Forelimb muscle (tissue), 1 donor: Measurements from ENCODE around the gene HELZ. TPM values are rescaled to one million over a fixed set of nuclear protein-coding genes. Genes with fewer than 3 reads are reported as not detected.
"Not testable (repeated sequence)": the region's sequence is repeated elsewhere in the genome, so short reads cannot be mapped to it uniquely, and the experiment has no call there.

ENCODE experiments used
- DNase-seq: peaks from one replicate; pipeline ENCODE4 v3.0.0-alpha.2; 2013; ENCODE audit warnings: low read depth
- polyA plus RNA-seq: library from polyadenylated mRNA; unstranded; fragments of 120-200 nt; gene quantifications from one replicate; pipeline ENCODE4 v1.2.1, GENCODE V29; 2013; ENCODE audit not compliant: insufficient read length

Gene HELZ
- polyA plus RNA-seq, 1 donor = 20.6 TPM

DNA sequence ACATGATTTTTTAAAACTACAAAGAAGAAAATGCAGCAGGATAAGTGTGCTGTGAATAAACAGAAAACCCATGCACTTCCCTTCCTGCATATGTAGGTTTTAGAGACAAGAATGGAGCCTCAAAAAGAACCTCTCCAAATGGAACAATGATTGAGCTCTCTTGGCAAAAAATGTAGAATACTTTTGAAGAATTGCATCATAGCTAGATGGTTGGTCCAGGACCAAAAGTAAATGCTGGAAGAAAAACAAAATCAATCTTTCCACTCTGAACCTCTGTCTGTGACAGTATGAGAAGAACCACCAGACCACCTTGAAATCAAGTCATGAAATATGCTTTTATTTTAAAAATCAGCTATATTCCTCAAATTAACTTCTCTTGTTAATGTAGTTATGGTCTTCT lies 17.5 kb downstream of the HELZ start:
- no peak for DNase-seq

DNA sequence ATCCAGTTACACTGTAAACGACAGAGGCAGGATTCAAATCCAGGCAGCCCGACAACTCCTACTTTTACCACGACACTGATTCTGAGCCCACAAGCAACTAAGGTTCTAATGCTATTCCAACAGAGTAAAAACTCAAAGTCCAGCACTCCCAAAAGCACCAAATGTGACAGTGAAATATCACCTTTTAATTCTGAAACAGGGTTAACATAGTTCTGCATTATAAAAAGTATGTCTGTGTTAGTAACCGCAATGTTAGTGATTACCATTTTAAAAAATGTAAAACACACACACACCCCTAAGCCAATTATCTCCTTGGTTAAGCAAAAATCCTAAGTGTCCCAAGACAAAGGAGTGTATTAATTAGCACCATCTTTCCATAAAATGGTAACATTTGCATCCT lies 19.7 kb downstream of the HELZ start:
- no peak for DNase-seq

DNA sequence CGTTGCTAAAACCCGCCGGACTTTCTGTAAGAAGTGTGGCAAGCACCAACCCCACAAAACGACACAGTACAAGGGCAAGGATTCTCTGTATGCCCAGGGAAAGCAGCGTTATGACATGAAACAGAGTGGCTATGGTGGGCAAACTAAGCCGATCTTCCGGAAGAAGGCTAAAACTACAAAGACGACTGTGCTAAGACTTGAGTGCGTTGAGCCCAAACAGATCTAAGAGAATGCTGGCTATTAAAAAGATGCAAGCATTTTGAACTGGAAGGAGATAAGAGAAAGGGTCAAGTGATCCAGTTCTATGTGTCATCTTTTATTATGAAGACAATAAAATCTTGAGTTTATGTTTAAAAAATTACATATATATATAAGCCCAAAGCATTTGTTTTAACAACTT lies 20.3 kb downstream of the HELZ start:
- DNase-seq = no peak

DNA sequence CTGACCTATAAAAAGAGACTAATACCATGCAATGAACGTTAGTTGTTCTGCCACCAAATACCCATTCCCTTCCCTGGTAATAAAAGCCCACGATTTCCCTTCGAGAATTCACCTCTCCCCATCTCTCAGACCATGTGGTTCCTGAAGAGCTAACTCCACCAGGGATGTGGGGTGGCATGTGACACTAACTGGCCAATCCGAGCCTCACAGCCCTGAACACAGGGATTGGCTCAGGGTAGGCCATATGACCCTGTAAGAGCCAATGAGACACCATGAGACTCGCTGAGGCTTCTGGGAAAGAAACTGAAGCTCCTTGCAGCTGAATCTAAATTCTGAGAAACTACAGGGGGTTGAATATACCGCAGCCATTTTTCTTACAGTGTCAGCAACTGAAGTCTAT lies 21.1 kb downstream of the HELZ start:
- no peak for DNase-seq

DNA sequence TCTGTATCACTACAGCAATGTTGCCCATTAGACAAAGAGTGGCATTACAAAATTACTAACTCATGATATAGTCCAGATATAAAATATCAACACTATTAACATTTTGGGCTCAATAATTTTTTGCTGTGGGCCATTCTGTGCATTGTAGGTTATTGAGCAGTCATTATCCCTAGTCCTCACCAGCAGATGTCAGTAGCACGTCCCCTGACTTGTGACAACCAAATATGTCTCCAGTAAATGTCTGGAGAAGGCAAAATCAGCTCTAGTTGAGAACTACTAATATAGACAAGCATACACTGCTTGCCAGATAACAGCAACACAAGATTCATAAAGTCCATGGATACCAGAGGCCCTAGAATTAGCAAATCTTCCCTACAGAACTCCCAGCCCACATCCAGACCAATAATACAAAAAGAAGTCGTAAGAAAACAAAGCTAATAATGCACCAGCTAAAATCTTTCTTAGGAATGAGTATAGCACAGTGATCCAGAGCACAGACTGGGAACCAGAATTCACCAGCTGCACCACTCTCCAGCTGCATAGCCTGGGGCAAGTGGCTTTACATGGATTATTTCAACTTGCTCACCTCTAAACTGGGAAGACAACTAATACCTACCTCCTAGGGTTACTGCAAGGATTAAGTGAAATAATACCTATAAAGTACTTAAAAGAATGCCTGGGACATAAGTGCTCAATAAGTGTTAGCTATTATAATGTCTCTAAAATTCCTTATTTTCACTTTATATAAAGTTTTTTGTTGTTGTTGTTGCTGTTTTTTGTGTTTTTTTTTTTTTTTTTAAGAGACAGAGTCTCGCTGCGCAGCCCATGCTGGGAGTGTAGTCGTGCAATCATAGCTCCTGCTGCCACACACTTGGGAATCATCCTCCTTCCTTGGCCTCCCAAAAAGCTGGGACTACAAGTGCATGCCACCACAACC lies 23.7 kb downstream of the HELZ start:
- DNase-seq = peak; percentile 59

DNA sequence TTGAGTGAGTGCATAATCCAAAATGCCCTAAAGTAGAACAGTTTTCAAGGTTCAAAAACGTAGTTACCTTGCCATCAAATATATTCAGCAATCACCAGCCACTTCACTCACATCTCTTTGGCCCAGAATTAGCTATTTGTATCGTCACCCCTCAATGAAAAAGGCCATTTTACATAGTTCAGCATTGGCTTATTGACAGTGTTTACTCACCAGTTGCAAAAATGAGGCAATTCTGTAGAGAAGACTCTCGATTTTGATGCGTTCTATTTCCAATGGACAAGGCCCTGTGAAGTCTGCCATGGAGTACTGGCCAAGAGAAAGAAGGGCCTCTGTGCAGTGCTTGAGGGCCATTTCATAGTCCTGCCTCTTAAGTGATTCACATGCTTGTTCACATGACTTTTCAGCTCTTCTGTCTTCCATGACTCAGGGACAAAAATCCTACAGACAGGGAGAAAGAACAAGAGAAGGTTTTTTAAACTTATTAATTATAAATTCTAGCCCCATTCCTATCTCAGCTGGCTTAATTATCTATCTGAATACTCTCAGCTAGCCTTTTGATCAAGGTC lies 26.5 kb downstream of the HELZ start:
- no peak for DNase-seq

DNA sequence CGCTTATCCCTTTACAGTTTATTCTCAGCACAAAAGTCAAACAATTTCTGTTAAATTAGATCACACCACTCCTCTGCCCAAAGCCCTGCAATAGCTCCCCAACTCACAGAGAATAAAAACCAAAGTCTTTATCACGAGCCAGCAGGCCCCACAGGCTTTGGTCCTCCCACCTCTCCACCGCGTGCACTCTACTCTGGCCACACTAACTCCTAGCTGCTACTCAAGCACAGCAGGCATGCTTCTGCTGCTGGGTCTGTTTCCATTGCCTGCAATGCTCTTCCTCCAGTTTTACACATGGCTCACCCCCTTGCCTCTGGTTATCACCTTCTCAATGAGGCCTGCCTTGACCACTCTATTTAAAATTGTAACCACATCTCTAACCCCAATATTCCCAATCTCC lies 27.6 kb downstream of the HELZ start:
- no peak for DNase-seq

DNA sequence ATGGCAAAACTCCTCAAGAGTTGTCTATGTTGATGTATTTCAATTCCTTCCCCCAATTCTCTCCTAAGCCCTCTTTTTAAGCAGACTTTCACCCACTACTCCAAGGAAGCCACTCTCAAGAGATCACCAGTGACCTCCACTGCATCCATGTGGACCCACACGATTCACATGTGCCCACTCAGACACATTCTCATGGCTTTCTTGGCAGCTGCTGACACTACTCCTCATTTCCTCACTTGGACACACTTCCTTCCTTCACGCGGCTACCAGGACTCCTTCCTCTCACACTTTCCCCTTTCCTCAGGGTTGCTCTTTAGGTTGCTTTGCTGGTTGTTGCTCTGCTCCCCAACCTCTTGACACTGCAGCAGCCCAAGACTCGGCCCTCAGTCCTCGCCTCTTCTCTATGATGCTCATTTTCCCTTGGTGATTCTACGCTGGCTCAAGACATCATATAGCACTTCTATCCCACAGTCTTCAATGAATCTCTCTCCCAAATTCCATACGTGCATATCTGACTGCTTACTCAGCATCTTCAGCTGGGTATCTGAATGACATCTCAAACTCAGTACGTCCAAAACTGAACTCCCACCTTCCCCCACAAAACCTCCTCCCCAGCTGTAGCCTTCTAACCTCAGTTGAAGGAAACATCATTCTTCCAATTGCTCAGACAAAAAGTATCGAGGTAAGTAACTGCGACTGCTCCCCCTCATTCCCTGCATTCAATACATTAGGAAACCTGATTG lies 28.2 kb downstream of the HELZ start:
- DNase-seq = no peak

DNA sequence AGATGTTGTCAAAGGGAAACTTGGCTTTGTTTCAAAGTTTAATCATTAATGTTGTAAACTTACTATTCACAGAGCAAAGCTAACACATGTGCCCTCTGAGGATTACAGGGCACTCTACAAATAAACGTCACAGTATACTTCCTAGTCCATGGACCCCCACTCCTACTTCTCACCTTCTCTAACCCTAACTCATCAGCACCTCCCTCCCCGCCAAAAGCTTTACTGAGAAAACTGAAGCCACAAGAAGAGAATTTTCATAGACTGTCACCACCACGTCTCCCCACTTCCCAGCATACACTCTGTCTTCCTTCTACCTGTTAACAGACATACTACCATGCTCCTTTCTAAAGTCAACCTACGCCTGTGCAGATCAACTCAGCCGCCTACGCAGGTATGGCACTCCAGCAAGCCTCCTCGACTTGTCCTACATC lies 29.0 kb downstream of the HELZ start:
- DNase-seq = no peak

DNA sequence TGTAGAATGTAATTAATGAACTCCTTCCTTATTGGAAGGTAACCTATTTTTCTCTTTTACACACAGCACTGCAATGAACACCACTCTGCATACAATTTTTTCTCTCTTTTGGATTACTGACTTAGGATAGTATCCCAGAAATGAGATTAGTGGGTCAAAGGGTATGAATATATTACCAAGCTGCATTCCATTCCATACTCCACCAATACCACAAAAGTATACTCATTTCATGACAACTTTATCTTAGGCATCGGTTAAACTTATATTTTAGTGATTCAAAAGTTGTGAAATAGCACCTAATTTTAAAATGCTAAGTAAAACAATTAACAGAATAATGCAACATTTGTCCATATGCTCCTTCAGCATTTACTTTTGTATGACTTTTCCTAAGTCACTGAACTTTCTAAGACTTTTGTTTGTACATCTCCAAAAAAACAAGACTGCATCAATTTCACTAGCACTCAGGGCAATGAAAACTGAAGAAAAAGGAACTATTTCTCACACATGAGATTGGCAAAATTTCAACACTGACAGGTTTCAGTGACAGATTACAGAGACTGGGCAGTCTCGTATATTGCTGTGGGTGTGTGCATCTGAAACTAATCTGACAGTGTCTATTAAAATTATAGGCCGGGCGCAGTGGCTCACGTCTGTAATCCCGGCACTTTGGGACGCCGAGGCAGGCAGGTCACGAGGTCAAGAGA lies 32.1 kb downstream of the HELZ start:
- DNase-seq = no peak

DNA sequence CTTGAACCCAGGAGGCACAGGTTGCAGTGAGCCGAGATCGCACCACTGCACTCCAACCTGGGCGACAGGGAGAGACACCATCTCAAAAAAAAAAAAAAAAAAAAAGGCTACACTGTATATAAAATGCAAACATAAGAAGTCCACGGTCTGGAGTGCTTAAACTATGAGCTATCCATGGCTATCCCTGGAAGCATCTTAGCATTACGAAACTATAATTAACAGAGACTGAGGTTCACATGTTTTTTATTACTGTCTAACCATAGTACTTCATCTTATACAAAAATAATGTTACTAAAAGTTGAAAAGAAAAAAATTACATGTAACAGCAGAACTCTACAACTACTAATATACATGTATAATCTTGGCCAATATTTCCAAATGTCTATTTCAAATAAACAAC lies 32.8 kb downstream of the HELZ start:
- DNase-seq = no peak

DNA sequence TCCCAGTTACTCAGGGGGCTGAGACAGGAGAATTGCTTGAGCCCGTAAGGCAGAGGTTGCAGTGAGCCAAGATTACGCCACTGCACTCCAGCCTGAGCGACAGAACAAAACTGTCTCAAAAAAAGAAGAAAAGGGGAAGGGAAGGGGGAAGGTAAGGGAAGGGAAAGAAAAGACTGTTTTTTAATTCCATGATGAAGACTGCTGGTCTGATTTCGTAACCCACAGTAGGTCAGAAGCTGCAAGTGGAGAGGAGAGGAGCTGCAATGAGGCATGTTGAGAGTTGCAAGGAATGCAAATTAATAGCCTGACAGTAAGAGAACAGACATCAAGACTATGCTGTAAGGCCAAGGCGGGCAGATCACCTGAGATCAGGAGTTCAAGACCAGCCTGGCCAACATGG lies 33.3 kb downstream of the HELZ start:
- no peak for DNase-seq

DNA sequence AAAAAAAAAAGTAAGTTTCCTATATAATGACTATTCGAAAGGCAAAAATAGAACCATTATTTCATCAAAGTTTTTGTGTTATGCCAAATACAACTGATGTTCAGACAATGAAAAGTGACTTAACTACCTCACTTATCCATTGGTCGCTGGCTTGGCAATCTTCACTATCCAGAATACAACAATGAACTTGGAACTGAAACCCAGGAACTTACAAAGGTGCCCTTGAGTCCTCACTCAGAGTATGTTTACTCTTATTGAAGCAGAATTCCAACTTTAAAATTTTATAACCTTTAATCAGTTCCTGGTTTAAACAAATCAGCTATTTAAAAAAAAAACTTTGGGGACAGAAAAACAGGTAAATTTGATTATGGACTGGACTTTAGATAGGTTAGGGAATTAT lies 34.1 kb downstream of the HELZ start:
- DNase-seq = no peak

DNA sequence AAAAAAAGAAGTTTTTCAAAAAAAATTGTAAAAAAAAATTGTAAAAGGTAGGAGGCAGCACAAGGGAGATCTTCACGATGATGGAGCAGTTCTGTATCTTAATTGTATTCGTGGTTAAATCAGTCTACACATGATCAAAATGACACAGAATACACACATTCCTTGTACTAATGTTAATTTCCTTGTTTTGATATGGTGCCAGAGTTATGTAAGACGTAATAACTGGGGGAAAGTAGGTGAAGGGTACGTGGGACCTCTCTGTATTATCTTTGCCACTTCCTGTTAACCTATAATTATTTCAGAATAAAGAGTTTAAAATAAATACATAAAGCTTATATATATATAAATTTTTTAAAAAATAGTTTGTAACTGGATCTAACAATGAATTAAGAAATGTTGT lies 36.8 kb downstream of the HELZ start:
- no peak for DNase-seq

DNA sequence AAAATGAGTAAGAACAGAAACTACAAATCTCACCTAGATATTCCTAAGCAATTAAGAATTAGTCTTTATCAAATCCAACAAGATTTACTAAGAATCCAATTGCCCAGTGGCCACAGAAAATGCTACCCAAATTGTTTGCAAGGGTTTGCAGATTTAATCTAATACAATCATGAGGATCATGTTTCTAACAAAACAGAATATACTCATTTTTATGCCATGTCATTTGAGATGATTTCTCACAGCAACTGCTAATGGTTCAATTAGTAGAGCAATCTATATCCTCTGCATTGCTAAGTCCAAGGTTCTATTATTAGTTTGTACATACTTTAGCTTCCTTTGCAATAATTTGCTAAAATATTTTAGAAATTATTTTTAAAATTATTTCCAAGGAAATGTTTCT lies 41.2 kb downstream of the HELZ start:
- no peak for DNase-seq

DNA sequence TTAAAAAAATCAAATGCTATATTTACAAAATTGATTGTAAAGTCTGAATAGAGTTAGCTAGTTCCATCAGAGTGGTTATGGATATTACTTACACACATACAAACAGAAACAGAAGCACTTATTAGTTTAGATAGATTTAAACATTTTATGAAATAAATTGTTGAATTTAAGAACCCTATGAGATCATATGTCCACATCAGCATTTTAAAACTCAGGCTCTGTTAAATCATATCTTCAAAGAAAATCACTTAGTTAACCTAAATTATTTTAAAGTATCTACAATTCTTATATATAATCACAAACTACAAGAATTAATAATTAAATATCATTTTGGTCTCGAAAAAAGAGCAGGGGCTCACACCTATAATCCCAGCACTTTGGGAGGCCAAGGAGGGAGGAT lies 42.5 kb downstream of the HELZ start:
- DNase-seq = no peak

DNA sequence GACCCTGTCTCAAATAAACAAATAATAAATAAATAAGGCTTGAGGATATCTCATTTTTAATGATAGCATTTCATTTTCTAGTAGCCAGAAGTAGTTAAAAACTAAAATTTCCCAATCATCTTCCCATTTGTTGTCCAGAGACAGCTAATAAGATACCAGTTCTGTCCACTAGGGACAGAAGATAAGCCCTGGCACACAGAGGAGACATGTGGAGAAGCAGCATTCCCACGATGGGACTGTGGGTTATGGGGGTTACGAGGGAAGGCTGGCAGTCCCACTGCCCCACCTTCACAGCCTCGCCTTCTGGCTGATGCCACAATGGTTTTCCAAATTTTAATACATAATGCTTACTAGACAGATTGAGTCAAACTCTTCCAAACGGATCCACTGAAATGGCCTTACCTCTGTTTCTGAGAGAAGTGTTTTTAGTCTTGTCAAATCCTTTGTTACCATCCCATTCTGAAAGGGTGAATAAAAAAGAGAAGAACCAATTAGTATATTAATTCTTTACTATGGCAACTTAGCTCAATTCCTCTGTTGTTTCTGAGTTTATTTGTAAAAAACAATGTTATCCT lies 44.2 kb downstream of the HELZ start:
- DNase-seq = no peak

DNA sequence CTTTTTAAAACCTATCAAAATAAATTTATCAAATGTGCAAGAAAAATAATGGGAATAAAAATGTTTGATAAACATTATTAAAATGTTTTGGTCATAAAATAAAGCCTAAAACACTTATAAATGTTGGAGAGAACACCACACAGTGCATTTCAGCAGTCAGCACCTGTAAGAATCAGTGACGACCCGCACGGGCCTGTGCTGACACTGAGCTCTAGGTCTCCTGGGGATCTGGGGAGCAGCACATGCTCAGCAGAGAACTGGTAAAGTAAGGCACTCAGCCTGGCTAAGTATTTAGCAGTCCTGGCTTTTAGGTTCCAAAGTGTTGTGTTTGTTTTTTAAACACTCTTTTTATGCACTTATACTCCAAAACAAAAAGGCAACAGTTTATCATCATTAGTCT lies 46.9 kb downstream of the HELZ start:
- no peak for DNase-seq

DNA sequence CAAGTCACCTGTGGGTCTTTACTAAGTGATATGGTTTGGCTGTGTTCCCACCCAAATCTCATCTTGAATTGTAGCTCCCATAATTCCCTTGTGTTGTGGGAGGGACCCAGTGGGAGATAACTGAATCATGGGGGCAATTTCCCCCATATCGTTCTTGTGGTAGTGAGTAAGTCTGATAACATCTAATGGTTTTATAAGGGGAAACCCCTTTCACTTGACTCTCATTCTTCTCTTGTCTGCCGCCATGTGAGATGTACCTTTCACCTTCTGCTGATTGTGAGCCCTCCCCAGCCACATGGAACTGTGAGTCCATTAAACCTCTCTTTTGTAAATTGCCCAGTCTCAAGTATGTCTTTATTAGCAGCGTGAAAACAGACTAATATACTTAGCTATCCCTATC lies 48.0 kb downstream of the HELZ start:
- DNase-seq = not testable (repeated sequence)

DNA sequence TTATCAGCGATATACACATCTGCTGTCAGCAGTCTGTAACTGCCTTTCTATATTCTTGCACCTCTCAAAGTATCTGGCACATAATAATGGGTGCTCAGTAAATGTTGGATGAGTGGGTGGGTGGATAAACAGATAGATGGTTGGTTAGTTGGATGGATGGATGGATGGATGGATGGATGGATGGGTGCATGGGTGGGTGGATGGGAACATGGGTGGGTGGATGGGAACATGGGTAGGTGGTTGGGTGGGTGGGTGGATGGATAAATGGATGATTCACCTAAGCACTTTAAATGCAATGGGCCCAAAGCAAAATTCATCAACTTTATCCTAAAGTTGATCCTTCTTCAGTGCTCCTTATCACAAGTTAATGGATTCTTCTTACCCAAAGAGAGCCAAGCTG lies 48.6 kb downstream of the HELZ start:
- no peak for DNase-seq

DNA sequence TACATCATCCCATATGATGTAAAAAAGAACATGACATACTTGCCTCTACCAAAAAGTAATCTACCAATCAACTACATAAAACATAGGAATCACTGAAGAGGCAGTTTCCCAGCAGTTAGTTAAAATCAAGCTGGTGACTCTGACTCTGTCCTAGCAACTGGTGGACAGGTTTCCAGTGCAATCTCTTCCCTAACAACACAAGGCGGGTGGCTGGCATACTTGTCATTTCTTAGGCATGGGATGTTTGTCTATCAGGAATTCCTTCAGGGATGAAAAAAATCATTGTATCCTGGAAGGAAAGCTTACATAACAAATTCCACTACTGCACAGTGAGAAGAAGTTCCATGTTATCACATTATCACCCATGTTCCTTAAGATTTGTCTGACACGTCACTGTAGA lies 50.9 kb downstream of the HELZ start:
- DNase-seq = no peak

DNA sequence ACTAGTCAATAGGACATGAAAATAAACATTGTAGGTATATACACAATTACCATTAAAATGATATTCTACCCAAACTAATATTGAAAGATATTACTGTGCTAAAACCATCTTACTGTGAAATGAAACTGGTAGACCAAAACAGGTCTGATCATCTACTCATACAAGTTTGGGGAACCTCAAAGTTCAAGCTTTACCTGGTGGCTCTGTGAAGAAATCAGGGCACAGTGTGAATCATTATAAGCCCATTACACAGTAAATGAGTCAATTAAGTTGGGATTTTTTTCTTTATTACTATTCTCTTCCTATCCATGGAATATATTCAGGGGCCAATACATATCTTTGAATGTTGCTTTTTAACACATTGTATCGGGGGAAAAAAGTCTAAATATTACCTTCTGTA lies 57.1 kb downstream of the HELZ start:
- no peak for DNase-seq
